HG02623 (cell line): ENCODE data around the gene MYOF.
"Not testable (repeated sequence)": the region's sequence is repeated elsewhere in the genome, so short reads cannot be mapped to it uniquely, and the experiment has no call there.

ENCODE experiments used
- ATAC-seq: cut with Tn5 transposase; IDR thresholded peaks from one replicate; pipeline ENCODE4 v1.9.1; 2021; ENCODE audit warnings: moderate library complexity; ENCODE audit not compliant: unreplicated experiment

Gene MYOF

DNA sequence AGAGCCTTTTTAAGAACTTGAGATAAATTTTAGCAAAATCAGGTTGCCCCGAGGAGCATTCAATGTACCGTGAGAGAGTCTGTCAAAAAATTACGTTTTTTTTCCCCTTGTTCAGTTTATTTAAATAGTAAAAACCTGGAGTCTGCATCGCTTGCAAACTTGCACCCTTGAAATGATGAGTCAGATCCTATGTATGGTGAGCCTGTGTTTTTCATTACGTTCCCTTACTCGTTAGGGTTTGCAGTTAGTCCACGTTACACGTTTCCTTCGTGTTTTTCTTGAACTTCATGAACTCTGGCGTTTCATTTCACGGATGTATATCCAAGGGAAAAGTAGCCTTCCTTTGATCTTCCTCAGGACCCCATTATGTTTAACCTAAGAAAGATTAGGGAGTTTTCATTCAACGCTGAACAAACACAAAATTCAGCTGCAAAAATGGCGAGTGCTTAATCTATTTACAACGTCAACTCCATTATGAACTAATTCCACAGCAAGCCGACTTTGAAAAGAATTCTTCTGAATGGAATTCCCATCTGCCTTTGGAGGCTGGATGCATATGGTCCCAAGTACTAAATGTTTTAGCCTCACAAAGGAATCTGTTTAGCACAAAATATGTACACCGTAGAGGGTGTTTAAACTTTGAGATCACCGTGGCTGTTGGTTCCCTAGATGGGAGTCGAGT lies 182.4 kb downstream of the MYOF start:
- no peak for ATAC-seq

- no peak for ATAC-seq
Observed at GRCh38 chr10:93299195-93299594, 182.9 kb downstream of the MYOF start.

DNA sequence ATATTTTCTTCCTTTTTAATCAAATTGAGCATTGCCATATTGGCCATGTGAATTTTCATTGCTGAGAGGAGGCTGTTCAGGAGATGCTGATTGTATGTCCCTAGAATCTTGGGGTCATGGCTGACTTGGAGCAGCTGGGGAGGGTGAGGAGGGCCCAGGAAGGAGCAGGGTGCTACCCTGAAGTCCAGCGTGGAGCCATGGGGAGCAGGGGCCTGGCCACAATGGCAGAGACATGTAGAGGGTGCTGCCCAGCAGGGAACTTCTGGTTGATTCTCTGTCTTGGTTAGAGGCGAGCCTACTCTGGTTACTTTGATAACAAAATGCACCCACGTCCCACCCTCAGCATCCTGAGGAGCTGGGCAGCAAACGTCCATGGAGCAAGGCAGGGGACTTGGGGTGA lies 186.0 kb downstream of the MYOF start:
- ATAC-seq, result no peak

- no peak for ATAC-seq
Observed at GRCh38 chr10:93293999-93294398, 188.1 kb downstream of the MYOF start.

GRCh38 chr10:93290661-93291354 lies 191.3 kb downstream of the MYOF start:
- no peak for ATAC-seq

DNA sequence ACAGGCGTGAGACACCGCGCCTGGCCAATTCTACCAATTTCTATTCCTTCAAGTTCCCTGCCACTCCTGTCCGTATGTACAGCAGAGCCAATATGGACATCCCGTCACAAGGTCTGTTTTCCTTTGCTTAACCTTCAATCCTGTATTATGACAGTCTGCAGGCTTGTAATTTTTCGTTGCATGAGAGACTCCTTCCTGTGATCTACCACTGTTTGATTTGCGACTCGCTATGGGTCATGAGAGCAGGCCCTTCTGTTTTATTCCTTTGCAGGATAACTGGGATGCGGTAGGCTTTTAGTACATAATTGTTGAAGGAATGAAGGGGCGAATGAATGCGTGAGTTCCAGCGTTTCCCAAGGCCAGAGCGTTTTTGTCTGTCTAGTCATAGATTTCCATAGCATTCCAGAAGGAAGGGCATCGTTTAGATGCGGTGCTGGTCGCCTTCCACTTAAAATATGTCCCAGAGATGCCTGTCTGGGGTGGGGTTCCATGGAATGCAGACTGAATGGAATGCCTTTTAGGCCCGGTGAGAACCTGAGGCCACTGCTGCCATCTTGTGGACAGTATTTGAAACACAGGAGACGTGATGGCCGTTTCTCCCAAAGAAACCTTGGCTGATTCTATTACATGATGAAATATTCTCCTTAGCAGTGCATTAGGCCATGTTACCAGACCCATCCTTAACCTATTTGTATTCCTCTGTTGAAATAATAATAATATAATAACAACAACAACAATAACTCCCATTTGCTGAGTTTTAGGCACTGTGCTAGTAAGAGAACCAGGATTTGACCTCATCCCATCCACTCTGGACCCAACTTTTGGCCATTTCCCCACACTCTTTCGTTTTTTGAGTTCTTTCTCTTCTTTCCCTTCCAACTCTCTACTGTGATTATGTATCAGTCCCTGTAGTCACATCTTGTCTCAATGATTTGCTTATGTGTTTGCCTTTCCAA lies 193.2 kb downstream of the MYOF start:
- no peak for ATAC-seq

GRCh38 chr10:93287775-93288174 lies 194.4 kb downstream of the MYOF start:
- ATAC-seq, result no peak

DNA sequence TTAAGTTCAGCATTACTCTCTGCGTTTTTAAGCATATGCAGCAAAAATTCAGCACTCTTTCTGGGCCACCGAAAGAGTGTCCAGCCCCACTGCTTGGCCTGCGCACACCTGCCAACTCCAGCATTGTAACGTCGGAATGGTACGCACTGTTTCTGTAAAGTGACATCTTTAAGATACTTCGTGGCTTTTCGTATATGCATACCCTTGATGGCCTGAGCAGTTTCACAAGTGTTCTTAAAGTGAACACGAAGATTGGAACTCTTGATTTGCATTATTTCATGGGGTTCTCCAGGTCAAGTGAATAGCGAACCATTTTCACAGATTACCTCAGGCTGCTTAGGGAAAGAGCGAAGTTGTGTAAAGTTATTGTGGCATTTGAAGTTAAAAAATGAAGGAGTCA lies 197.9 kb downstream of the MYOF start:
- ATAC-seq, result not testable (repeated sequence)

DNA sequence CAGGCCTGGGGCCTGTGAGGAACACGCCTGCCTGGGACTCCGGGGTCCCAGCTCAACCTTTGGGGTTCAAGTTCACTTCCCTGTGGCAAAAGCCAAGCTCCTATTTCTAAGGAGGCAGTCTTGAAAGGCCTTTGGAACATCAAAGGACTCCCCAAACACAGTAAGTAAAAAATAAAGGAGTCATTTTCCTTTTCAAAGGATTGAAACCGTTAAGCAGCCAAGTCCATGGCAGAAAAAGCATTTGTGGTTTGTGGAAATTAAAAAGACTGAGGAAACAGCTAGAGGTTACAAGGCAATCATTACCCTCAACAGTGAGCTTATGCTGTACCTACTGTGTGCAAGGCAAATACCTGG lies 200.8 kb downstream of the MYOF start:
- ATAC-seq, result no peak

- no peak for ATAC-seq
Observed at GRCh38 chr10:93280699-93281366, 201.3 kb downstream of the MYOF start.

- no peak for ATAC-seq
Observed at GRCh38 chr10:93280121-93280698, 201.9 kb downstream of the MYOF start.

GRCh38 chr10:93277360-93277759 lies 204.8 kb downstream of the MYOF start:
- ATAC-seq, result no peak

DNA sequence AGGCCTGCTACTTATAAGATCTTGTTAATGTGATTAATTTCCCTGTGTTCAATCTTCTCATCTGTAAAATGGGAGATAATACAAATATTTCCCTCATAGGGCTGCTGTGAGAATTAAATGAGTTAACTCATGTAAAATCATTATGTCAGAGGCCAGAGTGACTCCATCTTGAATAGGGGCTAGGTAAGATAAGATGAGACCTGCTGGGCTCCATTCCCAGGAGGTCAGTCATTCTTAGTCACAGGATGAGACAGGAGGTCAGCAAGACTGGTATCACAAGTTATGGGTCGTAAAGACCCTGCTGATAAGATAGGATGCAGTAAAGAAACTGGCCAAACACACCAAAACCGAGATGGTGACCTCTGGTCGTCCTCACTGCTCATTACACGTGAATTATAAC lies 207.7 kb downstream of the MYOF start:
- ATAC-seq, result no peak

DNA sequence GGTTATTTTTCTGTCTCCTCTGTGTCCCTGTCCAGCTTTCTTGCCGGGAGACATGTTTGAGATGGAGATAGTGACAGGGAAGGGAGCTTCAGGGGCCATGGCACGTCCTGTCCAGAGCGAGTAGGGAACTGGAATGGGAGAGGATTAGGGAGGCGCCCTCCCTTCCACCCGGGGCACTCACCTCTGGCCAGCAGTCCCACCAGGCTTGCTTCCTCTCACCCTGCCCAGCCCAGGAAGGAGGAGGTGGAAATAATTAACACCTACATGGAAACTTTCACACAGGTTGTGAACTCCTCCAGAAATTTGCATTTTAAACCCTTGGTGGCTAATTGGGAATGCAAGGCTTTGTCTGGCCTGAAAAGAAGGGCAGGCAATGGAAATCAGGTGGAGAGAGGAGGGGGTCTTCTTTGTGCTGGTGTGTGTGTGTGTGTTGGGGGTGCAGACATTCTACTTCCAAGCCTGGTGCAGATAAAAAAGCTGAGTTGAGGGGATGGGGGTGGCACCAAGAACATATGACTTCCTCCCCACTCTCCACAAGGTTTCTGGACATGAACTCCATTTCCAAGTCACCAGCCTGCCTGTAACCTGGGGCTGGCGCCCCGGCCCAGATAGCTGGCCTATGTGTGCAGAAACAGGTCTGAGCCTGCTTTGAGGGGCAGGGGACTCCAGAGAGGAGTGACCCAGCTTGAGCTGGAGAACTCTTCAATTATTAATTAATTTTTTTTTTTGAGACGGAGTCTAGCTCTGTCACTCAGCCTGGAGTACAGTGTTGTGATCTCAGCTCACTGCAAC lies 209.1 kb downstream of the MYOF start:
- no peak for ATAC-seq

DNA sequence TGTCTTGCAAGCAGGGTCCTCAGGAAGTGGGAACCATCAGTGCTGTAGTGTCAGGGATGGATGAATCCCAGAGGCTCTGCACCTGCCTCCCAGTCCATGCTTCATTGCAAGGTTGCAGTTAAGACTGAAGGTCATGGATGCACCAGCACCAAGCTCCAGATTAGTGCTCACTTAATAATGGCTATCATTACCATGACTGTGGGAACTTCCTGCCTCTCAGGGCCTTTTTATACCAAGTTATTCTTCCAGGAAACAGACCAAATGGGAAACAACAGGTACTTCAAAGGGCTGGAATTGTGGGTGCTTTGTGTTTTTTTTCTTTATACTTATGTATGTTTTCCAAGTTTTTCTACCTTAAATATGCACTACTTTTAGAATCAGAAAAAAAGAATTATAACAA lies 210.8 kb downstream of the MYOF start:
- no peak for ATAC-seq

GRCh38 chr10:93269281-93269680 lies 212.9 kb downstream of the MYOF start:
- ATAC-seq, result no peak

GRCh38 chr10:93268021-93268420 lies 214.1 kb downstream of the MYOF start:
- peak; percentile 3 for ATAC-seq

DNA sequence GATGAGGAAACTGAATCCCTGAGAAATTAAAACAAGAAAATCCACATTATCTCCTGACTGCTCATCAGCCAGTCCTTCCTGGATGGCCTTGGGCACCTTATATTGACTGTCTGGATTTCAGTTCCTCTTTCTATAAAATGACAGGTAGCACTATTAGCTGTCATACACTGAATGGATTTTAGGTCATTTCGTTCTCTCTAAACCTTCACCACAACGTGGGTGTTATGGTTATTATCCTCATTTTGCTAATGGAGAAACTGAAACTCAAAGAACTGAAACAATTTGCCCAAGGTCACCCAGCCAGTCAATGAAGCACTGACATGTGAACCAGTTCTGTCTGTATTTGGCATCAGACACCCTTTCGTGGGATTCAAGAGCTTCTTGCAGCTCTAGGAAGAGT lies 214.6 kb downstream of the MYOF start:
- ATAC-seq, result peak; percentile 98

DNA sequence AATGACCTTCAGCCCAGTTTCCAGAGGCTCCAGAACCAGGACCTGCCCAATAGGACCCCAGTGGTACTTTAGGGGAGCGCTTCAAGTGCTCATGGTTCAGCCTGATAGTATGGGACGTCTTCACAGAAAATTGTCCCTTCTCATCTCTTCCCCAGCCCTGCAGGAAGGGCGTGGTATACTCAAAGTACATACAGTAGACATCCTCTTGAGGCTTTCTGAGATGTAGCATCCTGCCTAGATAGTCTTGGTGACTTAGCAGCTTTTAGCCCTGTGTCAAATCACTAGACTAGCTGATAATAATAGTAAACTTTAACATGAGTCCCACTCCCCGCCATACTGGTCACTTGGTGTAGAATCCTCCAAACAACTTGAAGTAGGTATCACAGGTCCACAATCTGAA lies 215.3 kb downstream of the MYOF start:
- no peak for ATAC-seq
